HepG2 (cell line): Measurements from ENCODE around the gene CDK18. TPM values are rescaled to one million over a fixed set of nuclear protein-coding genes. Genes with fewer than 3 reads are reported as not detected.

ENCODE experiments used
- ATAC-seq: fragments of 200-7000 bp; cut with Tn5 transposase; 3 replicates; pipeline ENCODE4 v1.9.1; 2020; ENCODE audit warnings: mild to moderate bottlenecking, moderate library complexity
- BruUV-seq: library from RNA; stranded (reverse); fragments of 400-500 nt; replicated peaks from 2 replicates; lab custom pipeline; 2021; lab: Mats Ljungman, UMichigan
- CTCF ChIA-PET: fragments of 300-600 bp; formaldehyde crosslinking; extraction: SDS; loops from one replicate; lab custom pipeline; 2021; ENCODE audit warnings: low total read pairs, inconsistent platforms, low intra/inter-chr PET ratio; lab: Yijun Ruan, JAX
- POLR2A ChIA-PET: fragments of 350-600 bp; sonication (Branson Sonifier 250); formaldehyde crosslinking; loops from one replicate; lab custom pipeline; 2020; ENCODE audit warnings: antibody characterized with exemption, inconsistent platforms; lab: Yijun Ruan, JAX
- DNase-seq: peaks from one replicate; pipeline ENCODE4 v3.0.0-alpha.2; 2015; ENCODE audit warnings: low spot score
- FAIRE-seq: peaks from 3 replicates; lab custom pipeline; 2011; peaks lifted over from hg19 to GRCh38; lab: Jason Lieb, UNC
- H2AFZ ChIP-seq: one replicate; pipeline ENCODE4 v1.6.1; 2011; ENCODE audit warnings: low read length, inconsistent platforms
- H3K27ac ChIP-seq: fragments of 300-600 bp; 3 replicates; pipeline ENCODE4 v1.8.0; 2011; ENCODE audit warnings: mixed run types, mild to moderate bottlenecking, mixed read lengths, low read length, inconsistent platforms; ENCODE audit not compliant: insufficient read depth; ENCODE audit errors: extremely low read length
- H3K27me3 ChIP-seq, 2 experiments: fragments of 200-600 bp in 1 of 2; 2 replicates in 1 of 2; 3 replicates in 1 of 2; pipeline versions ENCODE4 v1.6.0 to v1.8.0; 2011; ENCODE audit warnings: low read length in 2 of 2, mild to moderate bottlenecking in 2 of 2, moderate library complexity in 2 of 2, inconsistent platforms in 1 of 2; ENCODE audit not compliant: insufficient read depth in 2 of 2, control insufficient read depth in 1 of 2
- H3K36me3 ChIP-seq, 2 experiments: fragments of 200-600 bp in 1 of 2; replicated peaks in 1 of 2; 2 replicates in 1 of 2; 3 replicates in 1 of 2; pipeline versions ENCODE4 v1.5.1 to v1.8.0; 2011; ENCODE audit warnings: low read length in 2 of 2, inconsistent platforms in 1 of 2; ENCODE audit not compliant: insufficient read depth in 2 of 2, control insufficient read depth in 1 of 2
- H3K4me1 ChIP-seq: 2 replicates; pipeline ENCODE4 v1.5.1; 2012; ENCODE audit warnings: low read length, inconsistent platforms; ENCODE audit not compliant: insufficient read depth
- H3K4me2 ChIP-seq: 2 replicates; pipeline ENCODE4 v1.6.0; 2011; ENCODE audit warnings: low read depth, low read length, inconsistent platforms
- H3K4me3 ChIP-seq, 3 experiments: fragments of 200-600 bp in 1 of 3; sonication (generic), shearing (Covaris generic) in 1 of 3; replicated peaks in 1 of 3; 2 replicates each; pipeline ENCODE4 v1.5.1; 2011 to 2016; ENCODE audit warnings: low read length in 3 of 3, inconsistent platforms in 2 of 3, low read depth in 2 of 3, mild to moderate bottlenecking in 2 of 3, control low read depth in 1 of 3, mixed read lengths in 1 of 3; ENCODE audit not compliant: insufficient read depth in 1 of 3
- H3K79me2 ChIP-seq: one replicate; pipeline ENCODE4 v1.6.1; 2011; ENCODE audit warnings: low read length, inconsistent platforms; ENCODE audit not compliant: insufficient read depth
- H3K9ac ChIP-seq: 2 replicates; pipeline ENCODE4 v1.6.0; 2011; ENCODE audit warnings: mild to moderate bottlenecking, low read depth, low read length, inconsistent platforms; ENCODE audit not compliant: insufficient read depth
- H3K9me3 ChIP-seq: 2 replicates; pipeline ENCODE4 v1.5.1; 2012; ENCODE audit warnings: mild to moderate bottlenecking, low read length
- H4K20me1 ChIP-seq: 2 replicates; pipeline ENCODE4 v1.6.0; 2011; ENCODE audit warnings: inconsistent platforms, mild to moderate bottlenecking, low read length, moderate library complexity; ENCODE audit not compliant: insufficient read depth
- EEA1 ChIP-seq: sonication (generic); formaldehyde crosslinking; IDR thresholded peaks from 2 replicates; pipeline ENCODE4 v1.5.1; 2020; ENCODE audit warnings: mild to moderate bottlenecking, missing genetic modification reagents, borderline replicate concordance
- NBN ChIP-seq: fragments of 450-650 bp; conservative IDR thresholded peaks from 2 replicates; pipeline ENCODE4 v1.6.1; 2017
- ZNF337 ChIP-seq: sonication (generic); formaldehyde crosslinking; IDR thresholded peaks from 2 replicates; pipeline ENCODE4 v1.5.1; 2020; ENCODE audit warnings: missing genetic modification reagents, low read depth, mild to moderate bottlenecking, borderline replicate concordance
- ZNF562 ChIP-seq: sonication (generic); formaldehyde crosslinking; IDR thresholded peaks from 2 replicates; pipeline ENCODE4 v1.8.0; 2022; ENCODE audit warnings: missing genetic modification reagents, borderline replicate concordance
- ZNF660 ChIP-seq: sonication (generic); formaldehyde crosslinking; IDR thresholded peaks from 2 replicates; pipeline ENCODE4 v1.5.1; 2020; ENCODE audit warnings: mild to moderate bottlenecking, low read depth, missing genetic modification reagents, borderline replicate concordance
- ZNF678 ChIP-seq: sonication (generic); formaldehyde crosslinking; IDR thresholded peaks from 2 replicates; pipeline ENCODE4 v1.4.0; 2020; ENCODE audit warnings: mild to moderate bottlenecking, missing genetic modification reagents
- ZNF83 ChIP-seq: sonication (generic); formaldehyde crosslinking; IDR thresholded peaks from 2 replicates; pipeline ENCODE4 v1.4.0; 2020; ENCODE audit warnings: missing genetic modification reagents, mild to moderate bottlenecking, borderline replicate concordance
- ZSCAN29 ChIP-seq: sonication (generic); formaldehyde crosslinking; conservative IDR thresholded peaks from 2 replicates; pipeline ENCODE4 v1.4.0; 2020; ENCODE audit warnings: mild to moderate bottlenecking, missing genetic modification reagents
- ZSCAN9 ChIP-seq: IDR thresholded peaks from 2 replicates; pipeline ENCODE4 v1.6.1; 2016; ENCODE audit warnings: borderline replicate concordance
- WGBS: methylation state at CpG from one replicate; pipeline ENCODE4 v1.1.6; 2017; ENCODE audit warnings: low lambda C conversion rate; 5-methylcytosine and 5-hydroxymethylcytosine counted together
- in situ Hi-C: cut with HindIII; loops from 2 replicates; pipeline ENCODE4 v1.10.0; 2017; ENCODE audit warnings: low pct_unique_long_range_greater_than_20kb; ENCODE audit not compliant: extremely low pct_ligation_motif_present
- intact Hi-C: fragments of 100-400 bp; cut with micrococcal nuclease; formaldehyde crosslinking; loops from one replicate; pipeline ENCODE4 v1.10.0; 2022; ENCODE audit not compliant: unreplicated experiment
- polyA plus RNA-seq, 8 experiments: library from polyadenylated mRNA; depleted of rRNA in 3 of 8; stranded (reverse) in 7 of 8; unstranded in 1 of 8; fragments of >200 nt; fragmentation: Illumina TruSeq in 4 of 8; extraction: Trizol in 4 of 8; gene quantifications; 2 replicates each; pipeline versions ENCODE4 v1.2.1 to v1.2.3, GENCODE V29; 2011 to 2016; ENCODE audit warnings: low read depth in 4 of 8, missing spikeins in 1 of 8, mixed read lengths in 1 of 8; ENCODE audit not compliant: insufficient read depth in 1 of 8
- total RNA-seq, 5 experiments: library from RNA; depleted of rRNA; stranded (reverse); fragments of >200 nt; fragmentation: Illumina TruSeq; extraction: Trizol; gene quantifications; 2 replicates each; pipeline ENCODE4 v1.2.3, GENCODE V29; 2016; ENCODE audit warnings: low read depth in 1 of 5
- TF ChIP-seq, protein P1 (sequence below): sonication (generic); formaldehyde crosslinking; IDR thresholded peaks from 2 replicates; pipeline ENCODE4 v1.8.0; 2022; ENCODE audit warnings: low read depth, missing genetic modification reagents
- TF ChIP-seq, protein P2 (sequence below): sonication (generic); formaldehyde crosslinking; IDR thresholded peaks from 2 replicates; pipeline ENCODE4 v1.5.1; 2020; ENCODE audit warnings: mild to moderate bottlenecking, missing genetic modification reagents, moderate library complexity
- TF ChIP-seq, protein P3 (sequence below): sonication (generic); formaldehyde crosslinking; IDR thresholded peaks from 2 replicates; pipeline ENCODE4 v1.5.0; 2020; ENCODE audit warnings: missing genetic modification reagents, mild to moderate bottlenecking, borderline replicate concordance

The CDK18 gene
- total and polyA plus RNA-seq, 2 of the 13 experiments (the other 11 are each of a cell fraction or from before 2014, with no cell fraction given), result 6.4 to 38.8 TPM

DNA sequence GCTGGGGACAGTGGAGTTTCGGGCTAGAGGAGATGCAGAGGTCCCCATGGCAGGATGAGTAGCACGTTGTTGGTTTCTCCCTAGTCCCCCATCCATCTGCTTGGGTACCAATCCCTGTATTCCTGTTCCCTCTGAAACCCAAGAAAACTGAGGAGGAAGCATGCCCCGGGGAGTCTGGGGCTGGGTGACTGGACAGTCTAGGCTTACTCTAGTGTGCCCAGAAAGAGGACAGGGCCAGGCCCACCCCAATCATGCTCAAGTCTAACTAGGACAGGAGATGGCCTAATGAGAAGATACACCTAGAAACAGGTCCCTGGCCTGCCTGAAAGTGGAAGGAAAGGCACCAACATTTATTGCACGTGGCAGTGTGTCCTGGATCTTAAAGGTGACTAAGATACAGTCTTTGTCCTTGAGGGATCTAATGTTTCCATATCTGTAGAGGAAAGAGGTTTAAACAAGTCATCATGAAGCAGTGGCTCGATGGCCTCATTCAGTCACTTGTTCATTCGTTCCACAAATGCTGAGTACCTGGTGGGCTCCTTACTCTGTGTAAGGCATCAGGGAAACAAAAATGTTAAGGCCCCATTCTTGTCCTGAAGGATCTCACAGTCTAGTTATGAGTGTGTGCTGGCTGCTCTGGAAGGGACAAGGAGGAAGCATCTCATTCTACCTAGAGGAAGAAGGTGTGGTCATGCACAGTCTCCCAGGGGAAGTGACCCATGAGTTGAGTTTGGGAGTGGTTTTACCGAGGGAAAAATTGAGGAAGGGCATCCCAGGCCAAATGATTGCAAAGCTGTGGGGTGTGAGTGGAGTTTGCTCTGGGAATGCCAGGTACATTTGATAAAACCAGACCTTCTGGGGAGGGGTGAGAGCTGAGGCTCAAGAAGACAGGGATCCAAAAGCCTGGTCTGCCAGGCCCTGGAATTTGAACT, 10.0 kb downstream of the CDK18 start:
- Histone ChIP-seq H2AFZ (no peak overlapping the region), H3K9ac (no peak overlapping the region), H3K4me2 (no peak overlapping the region), H3K27ac (no peak overlapping the region), H3K9me3 (no peaks in the 10 kb centered on the region), H3K27me3 (no peaks in the 10 kb centered on the region), H3K36me3 (peaks cover 0 to 2% of the 10 kb centered on the region in 2 experiments; a peak in 1 of 5 replicates), H3K79me2 (no peaks in the 10 kb centered on the region), H3K4me3 (no peak overlapping the region), H3K4me1 (peaks cover 62% of the 10 kb centered on the region), H4K20me1 (no peaks in the 10 kb centered on the region; the same call in 1 of the 2 replicates)
- CTCF ChIA-PET, result no interaction called here
- FAIRE-seq (no peak), ATAC-seq (no peak), DNase-seq (no peak)
- 70% methylated on average over 6 of the region's 7 CpGs for WGBS
- in situ Hi-C loops, result no loop called here
- POLR2A ChIA-PET, result interaction anchor here (1.3 kb wide), 1 partner anchor 10 kb away, joined by 3 read pairs; the partner anchor contains the start of gene CDK18
- intact Hi-C loops, result no loop called here
- TF ChIP-seq, protein P1, sequence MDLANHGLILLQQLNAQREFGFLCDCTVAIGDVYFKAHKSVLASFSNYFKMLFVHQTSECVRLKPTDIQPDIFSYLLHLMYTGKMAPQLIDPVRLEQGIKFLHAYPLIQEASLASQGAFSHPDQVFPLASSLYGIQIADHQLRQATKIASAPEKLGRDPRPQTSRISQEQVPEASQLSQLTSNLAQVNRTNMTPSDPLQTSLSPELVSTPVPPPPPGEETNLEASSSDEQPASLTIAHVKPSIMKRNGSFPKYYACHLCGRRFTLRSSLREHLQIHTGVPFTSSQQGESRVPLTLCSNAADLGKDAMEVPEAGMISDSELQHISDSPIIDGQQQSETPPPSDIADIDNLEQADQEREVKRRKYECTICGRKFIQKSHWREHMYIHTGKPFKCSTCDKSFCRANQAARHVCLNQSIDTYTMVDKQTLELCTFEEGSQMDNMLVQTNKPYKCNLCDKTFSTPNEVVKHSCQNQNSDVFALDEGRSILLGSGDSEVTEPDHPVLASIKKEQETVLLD, result no peak
- TF ChIP-seq ZNF83 (CRISPR knock-in tag) (no peak), ZNF678 (CRISPR knock-in tag) (no peak), ZNF562 (CRISPR knock-in tag) (no peak), ZNF660 (CRISPR knock-in tag) (no peak), ZSCAN9 (no peak), EEA1 (CRISPR knock-in tag) (no peak), ZSCAN29 (CRISPR knock-in tag) (no peak), NBN (no peak), ZNF337 (no peak)
- TF ChIP-seq, protein P2, sequence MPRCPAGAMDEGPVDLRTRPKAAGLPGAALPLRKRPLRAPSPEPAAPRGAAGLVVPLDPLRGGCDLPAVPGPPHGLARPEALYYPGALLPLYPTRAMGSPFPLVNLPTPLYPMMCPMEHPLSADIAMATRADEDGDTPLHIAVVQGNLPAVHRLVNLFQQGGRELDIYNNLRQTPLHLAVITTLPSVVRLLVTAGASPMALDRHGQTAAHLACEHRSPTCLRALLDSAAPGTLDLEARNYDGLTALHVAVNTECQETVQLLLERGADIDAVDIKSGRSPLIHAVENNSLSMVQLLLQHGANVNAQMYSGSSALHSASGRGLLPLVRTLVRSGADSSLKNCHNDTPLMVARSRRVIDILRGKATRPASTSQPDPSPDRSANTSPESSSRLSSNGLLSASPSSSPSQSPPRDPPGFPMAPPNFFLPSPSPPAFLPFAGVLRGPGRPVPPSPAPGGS (CRISPR knock-in tag), result no peak
- TF ChIP-seq, protein P3, sequence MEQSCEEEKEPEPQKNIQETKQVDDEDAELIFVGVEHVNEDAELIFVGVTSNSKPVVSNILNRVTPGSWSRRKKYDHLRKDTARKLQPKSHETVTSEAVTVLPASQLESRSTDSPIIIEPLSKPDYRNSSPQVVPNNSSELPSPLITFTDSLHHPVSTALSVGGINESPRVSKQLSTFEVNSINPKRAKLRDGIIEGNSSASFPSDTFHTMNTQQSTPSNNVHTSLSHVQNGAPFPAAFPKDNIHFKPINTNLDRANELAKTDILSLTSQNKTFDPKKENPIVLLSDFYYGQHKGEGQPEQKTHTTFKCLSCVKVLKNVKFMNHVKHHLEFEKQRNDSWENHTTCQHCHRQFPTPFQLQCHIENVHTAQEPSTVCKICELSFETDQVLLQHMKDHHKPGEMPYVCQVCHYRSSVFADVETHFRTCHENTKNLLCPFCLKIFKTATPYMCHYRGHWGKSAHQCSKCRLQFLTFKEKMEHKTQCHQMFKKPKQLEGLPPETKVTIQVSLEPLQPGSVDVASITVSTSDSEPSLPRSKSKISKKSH (CRISPR knock-in tag), result no peak
- BruUV-seq, result no TSS peak
